Endodermal cell (in vitro differentiated cells): ENCODE data around the gene TCP11. TPM values are rescaled to one million over a fixed set of nuclear protein-coding genes. Genes with fewer than 3 reads are reported as not detected.

ENCODE experiments used
- DNase-seq: peaks from one replicate; pipeline ENCODE4 v3.0.0-alpha.2; 2017
- H3K27ac ChIP-seq: 2 replicates; pipeline ENCODE4 v1.5.1; 2013; ENCODE audit warnings: mild to moderate bottlenecking, low read depth, low read length, moderate library complexity
- H3K27me3 ChIP-seq: 2 replicates; pipeline ENCODE4 v1.6.1; 2013; ENCODE audit warnings: mild to moderate bottlenecking, low read length, moderate library complexity; ENCODE audit not compliant: insufficient read depth, control insufficient read depth, poor library complexity, severe bottlenecking
- H3K36me3 ChIP-seq: 2 replicates; pipeline ENCODE4 v1.7.0; 2013; ENCODE audit warnings: mild to moderate bottlenecking, low read length, moderate library complexity; ENCODE audit not compliant: control insufficient read depth, insufficient read depth
- H3K4me1 ChIP-seq: one replicate; pipeline ENCODE4 v1.7.0; 2013; ENCODE audit warnings: low read length; ENCODE audit not compliant: control insufficient read depth, insufficient read depth
- H3K4me3 ChIP-seq: 2 replicates; pipeline ENCODE4 v1.5.1; 2013; ENCODE audit warnings: mild to moderate bottlenecking, low read length, moderate library complexity
- H3K9ac ChIP-seq: 2 replicates; pipeline ENCODE4 v1.6.1; 2013; ENCODE audit warnings: mild to moderate bottlenecking, low read length, moderate library complexity; ENCODE audit not compliant: poor library complexity, severe bottlenecking; ENCODE audit errors: extremely low read depth
- H3K9me3 ChIP-seq: 2 replicates; pipeline ENCODE4 v1.6.1; 2013; ENCODE audit warnings: mild to moderate bottlenecking, low read length, moderate library complexity; ENCODE audit not compliant: control insufficient read depth
- H3K27ac Mint-ChIP-seq: 2 replicates; pipeline ENCODE4 v1.8.0; 2020; ENCODE audit warnings: mixed read lengths
- H3K27me3 Mint-ChIP-seq: 2 replicates; pipeline ENCODE4 v1.8.0; 2021; ENCODE audit warnings: mild to moderate bottlenecking, mixed read lengths; ENCODE audit not compliant: insufficient read depth
- H3K36me3 Mint-ChIP-seq: 2 replicates; pipeline ENCODE4 v1.8.0; 2020; ENCODE audit warnings: low read depth, mixed read lengths
- H3K4me1 Mint-ChIP-seq: 2 replicates; pipeline ENCODE4 v1.8.0; 2020; ENCODE audit warnings: mixed read lengths
- H3K4me3 Mint-ChIP-seq: 2 replicates; pipeline ENCODE4 v1.8.0; 2020; ENCODE audit warnings: mild to moderate bottlenecking, moderate library complexity, mixed read lengths
- H3K9me3 Mint-ChIP-seq: 2 replicates; pipeline ENCODE4 v1.8.0; 2020; ENCODE audit warnings: mild to moderate bottlenecking, mixed read lengths
- CTCF ChIP-seq: fragments of 200-600 bp; sonication (generic); conservative IDR thresholded peaks from 2 replicates; pipeline ENCODE4 v1.5.0; 2021; ENCODE audit warnings: antibody characterized with exemption, mild to moderate bottlenecking
- WGBS, 2 experiments: methylation state at CpG; one replicate each; pipeline versions ENCODE4 v1.1.5 to v1.1.7; 2013; ENCODE audit warnings: missing lambda C conversion rate in 2 of 2, mixed read lengths in 1 of 2; ENCODE audit not compliant: insufficient coverage in 1 of 2, insufficient read length in 1 of 2; 5-methylcytosine and 5-hydroxymethylcytosine counted together
- total RNA-seq, 2 donors: library from RNA; stranded (reverse); fragmentation: NEBNext Ultra II Directional in 1 of 2; extraction: Animal tissue kit (Norgen Biotek cat#: 25700) in 1 of 2; gene quantifications; 2 replicates in 1 of 2; 3 replicates in 1 of 2; pipeline ENCODE4 v1.2.1, GENCODE V29; 2021

The TCP11 gene
- total RNA-seq, 2 donors from 2014 or later = not detected

GRCh38 chr6:35178932-35179832 is 38.0 kb upstream of the TCP11 start:
- Mint-ChIP-seq H3K9me3 (no peaks in the 10 kb centered on the region), H3K36me3 (no peaks in the 10 kb centered on the region), H3K4me3 (no peak overlapping the region), H3K27ac (no peak overlapping the region), H3K27me3 (peaks cover 43% of the 10 kb centered on the region), H3K4me1 (peaks cover 11% of the 10 kb centered on the region)
- H3K9ac ChIP-seq = no peak overlapping the region
- H3K9me3 ChIP-seq = no peaks in the 10 kb centered on the region
- TF ChIP-seq CTCF = peak; percentile 54
- H3K4me1 ChIP-seq = peaks cover 3% of the 10 kb centered on the region
- peaks cover 59% of the 10 kb centered on the region for H3K27me3 ChIP-seq
- no peaks in the 10 kb centered on the region for H3K36me3 ChIP-seq
- 80 to 90% methylated on average over 2 to 5 of the region's 5 CpGs for WGBS, 2 experiments
- no peak overlapping the region for H3K27ac ChIP-seq
- H3K4me3 ChIP-seq = no peak overlapping the region
- DNase-seq = peak; percentile 77

DNA sequence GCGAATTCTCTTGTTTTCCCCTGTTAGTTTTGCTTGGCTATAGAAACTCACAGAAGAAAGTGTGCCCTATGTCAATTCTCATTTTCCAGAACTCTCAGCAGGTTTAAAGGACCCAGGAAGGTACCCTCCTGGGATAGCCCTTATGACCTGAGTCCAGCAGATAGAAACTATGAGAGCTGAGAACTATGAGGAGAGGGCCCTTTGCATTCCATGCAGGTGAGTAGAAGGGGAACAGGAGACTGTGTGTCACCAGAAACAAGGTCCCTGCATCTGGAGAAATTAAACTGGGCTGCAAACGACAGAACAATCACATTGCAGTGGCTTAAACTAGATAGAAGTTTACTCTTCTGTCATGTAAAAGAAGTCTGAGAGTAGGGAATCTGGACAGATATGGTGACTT is 36.9 kb upstream of the TCP11 start:
- H3K27me3 ChIP-seq = peaks cover 48% of the 10 kb centered on the region
- H3K27me3 Mint-ChIP-seq = peaks cover 38% of the 10 kb centered on the region
- no peaks in the 10 kb centered on the region for H3K36me3 ChIP-seq
- H3K4me1 ChIP-seq = no peaks in the 10 kb centered on the region
- no peak overlapping the region for H3K4me3 ChIP-seq
- DNase-seq = peak; percentile 26
- WGBS, 2 experiments = 89 to 93% methylated on average over 2 of the region's 2 CpGs
- no peak overlapping the region for H3K4me3 Mint-ChIP-seq
- H3K27ac ChIP-seq = no peak overlapping the region
- no peak overlapping the region for H3K27ac Mint-ChIP-seq
- H3K4me1 Mint-ChIP-seq = peaks cover 19% of the 10 kb centered on the region
- no peaks in the 10 kb centered on the region for H3K36me3 Mint-ChIP-seq
- H3K9me3 Mint-ChIP-seq = no peaks in the 10 kb centered on the region
- no peak for TF ChIP-seq CTCF
- no peaks in the 10 kb centered on the region for H3K9me3 ChIP-seq
- H3K9ac ChIP-seq = no peak overlapping the region

- Histone ChIP-seq H3K9ac (no peak overlapping the region), H3K4me1 (no peaks in the 10 kb centered on the region), H3K27ac (no peak overlapping the region), H3K36me3 (no peaks in the 10 kb centered on the region), H3K4me3 (no peak overlapping the region), H3K27me3 (peaks cover 45% of the 10 kb centered on the region), H3K9me3 (no peaks in the 10 kb centered on the region)
- Mint-ChIP-seq H3K4me3 (no peak overlapping the region), H3K36me3 (no peaks in the 10 kb centered on the region), H3K9me3 (no peaks in the 10 kb centered on the region), H3K27ac (no peak overlapping the region), H3K27me3 (peaks cover 34% of the 10 kb centered on the region), H3K4me1 (peaks cover 21% of the 10 kb centered on the region)
- TF ChIP-seq CTCF = no peak
- DNase-seq = no peak
- WGBS, 2 experiments = 91 to 100% methylated on average over 1 to 2 of the region's 2 CpGs
Measured at GRCh38 chr6:35177596-35177995, 36.5 kb upstream of the TCP11 start.
